RWPE2 (cell line): ENCODE results near the gene ST8SIA1.

Experiments
- ATAC-seq: fragments of 200-7000 bp; cut with Tn5 transposase; 3 replicates; pipeline ENCODE4 v1.9.1; 2021; ENCODE audit warnings: low read depth
- DNase-seq: peaks from one replicate; pipeline ENCODE4 v3.0.0-alpha.2; 2020; ENCODE audit warnings: low spot score
- H3K27ac ChIP-seq: fragments of 450-650 bp; 2 replicates; pipeline ENCODE4 v1.5.1; 2017; ENCODE audit warnings: mild to moderate bottlenecking; ENCODE audit not compliant: poor library complexity, severe bottlenecking
- H3K27me3 ChIP-seq: fragments of 250-450 bp; sonication (Bioruptor Pico); 2 replicates; pipeline ENCODE4 v1.5.1; 2021; ENCODE audit warnings: mild to moderate bottlenecking, moderate library complexity; ENCODE audit not compliant: insufficient read depth, poor library complexity, severe bottlenecking
- H3K36me3 ChIP-seq: fragments of 250-450 bp; sonication (Bioruptor Pico); 2 replicates; pipeline ENCODE4 v1.5.1; 2020; ENCODE audit warnings: low read depth, mild to moderate bottlenecking, moderate library complexity
- H3K4me1 ChIP-seq: fragments of 250-450 bp; sonication (Bioruptor Pico); 2 replicates; pipeline ENCODE4 v1.5.1; 2021; ENCODE audit warnings: mild to moderate bottlenecking, moderate library complexity; ENCODE audit not compliant: insufficient read depth, poor library complexity, severe bottlenecking
- H3K4me3 ChIP-seq: fragments of 250-450 bp; sonication (Bioruptor Pico); 2 replicates; pipeline ENCODE4 v1.5.1; 2021; ENCODE audit warnings: mild to moderate bottlenecking, moderate library complexity; ENCODE audit not compliant: severe bottlenecking
- H3K9me3 ChIP-seq: fragments of 250-450 bp; sonication (Bioruptor Pico); 2 replicates; pipeline ENCODE4 v1.5.1; 2021; ENCODE audit warnings: mild to moderate bottlenecking, moderate library complexity; ENCODE audit not compliant: severe bottlenecking
- CTCF ChIP-seq: fragments of 450-650 bp; IDR thresholded peaks from one replicate; pipeline ENCODE4 v1.5.1; 2017; ENCODE audit warnings: mild to moderate bottlenecking, moderate library complexity; ENCODE audit not compliant: poor library complexity, severe bottlenecking

Gene ST8SIA1

GRCh38 chr12:22321638-22322037 is 12.9 kb downstream of the ST8SIA1 start:
- DNase-seq (no peak), ATAC-seq (no peak)
- Histone ChIP-seq H3K36me3 (no peaks in the 10 kb centered on the region), H3K4me1 (no peaks in the 10 kb centered on the region), H3K27me3 (no peaks in the 10 kb centered on the region), H3K4me3 (no peak overlapping the region), H3K9me3 (no peaks in the 10 kb centered on the region), H3K27ac (no peak overlapping the region)
- no peak for TF ChIP-seq CTCF

GRCh38 chr12:22321018-22321605 is 13.4 kb downstream of the ST8SIA1 start:
- no peak for TF ChIP-seq CTCF
- H3K27me3 ChIP-seq = no peaks in the 10 kb centered on the region

GRCh38 chr12:22318108-22318737 is 16.3 kb downstream of the ST8SIA1 start:
- H3K4me3 ChIP-seq = no peak overlapping the region
- H3K4me1 ChIP-seq = no peaks in the 10 kb centered on the region
- H3K27ac ChIP-seq = no peak overlapping the region
- no peaks in the 10 kb centered on the region for H3K36me3 ChIP-seq
- no peaks in the 10 kb centered on the region for H3K9me3 ChIP-seq
- TF ChIP-seq CTCF = no peak
- DNase-seq (no peak), ATAC-seq (no peak)
- H3K27me3 ChIP-seq = no peaks in the 10 kb centered on the region

More at GRCh38 chr12:22321018-22321605, 13.4 kb downstream of the ST8SIA1 start:
- Histone ChIP-seq H3K27ac (no peak overlapping the region), H3K4me1 (no peaks in the 10 kb centered on the region), H3K36me3 (no peaks in the 10 kb centered on the region), H3K4me3 (no peak overlapping the region), H3K9me3 (no peaks in the 10 kb centered on the region)
- DNase-seq (no peak), ATAC-seq (no peak)

GRCh38 chr12:22313963-22314330 is 20.6 kb downstream of the ST8SIA1 start:
- DNase-seq (no peak), ATAC-seq (no peak)
- Histone ChIP-seq H3K27ac (no peak overlapping the region), H3K4me1 (peaks cover 4% of the 10 kb centered on the region), H3K4me3 (no peak overlapping the region), H3K27me3 (no peaks in the 10 kb centered on the region), H3K9me3 (no peaks in the 10 kb centered on the region), H3K36me3 (no peaks in the 10 kb centered on the region)
- no peak for TF ChIP-seq CTCF

- DNase-seq = no peak
- H3K4me1 ChIP-seq = peaks cover 4% of the 10 kb centered on the region
- H3K27me3 ChIP-seq = no peaks in the 10 kb centered on the region
- no peak overlapping the region for H3K4me3 ChIP-seq
- no peaks in the 10 kb centered on the region for H3K36me3 ChIP-seq
- TF ChIP-seq CTCF = no peak
- H3K9me3 ChIP-seq = no peaks in the 10 kb centered on the region
- no peak for ATAC-seq
- H3K27ac ChIP-seq = no peak overlapping the region
Measured at GRCh38 chr12:22313286-22313962, 21.1 kb downstream of the ST8SIA1 start.
